Neural progenitor cell (in vitro differentiated cells): ENCODE measurements around the gene PDZK1. TPM values are rescaled to one million over a fixed set of nuclear protein-coding genes. Genes with fewer than 3 reads are reported as not detected.
A peak's percentile ranks its signal among the peaks of the same experiment; 100 is the strongest.

Experiments used
- DNase-seq: peaks from one replicate; pipeline ENCODE4 v3.0.0-alpha.2; 2016; ENCODE audit warnings: low spot score
- H2AFZ ChIP-seq: fragments of 200-600 bp; sonication (generic); replicated peaks from 2 replicates; pipeline ENCODE4 v1.6.1; 2016; ENCODE audit warnings: antibody characterized with exemption
- H3F3A ChIP-seq: fragments of 200-600 bp; sonication (generic); 2 replicates; pipeline ENCODE4 v1.6.1; 2016; ENCODE audit warnings: antibody characterized with exemption, low read depth
- H3K27ac ChIP-seq: fragments of 200-600 bp; sonication (generic); 2 replicates; pipeline ENCODE4 v1.5.1; 2016; ENCODE audit warnings: mild to moderate bottlenecking
- H3K27me3 ChIP-seq: fragments of 200-600 bp; sonication (generic); 2 replicates; pipeline ENCODE4 v1.6.1; 2016; ENCODE audit warnings: mild to moderate bottlenecking, moderate library complexity
- H3K36me3 ChIP-seq: fragments of 200-600 bp; sonication (generic); 2 replicates; pipeline ENCODE4 v1.5.1; 2016
- H3K4me1 ChIP-seq: fragments of 200-600 bp; sonication (generic); 2 replicates; pipeline ENCODE4 v1.6.1; 2016; ENCODE audit warnings: mixed run types
- H3K4me2 ChIP-seq: fragments of 200-600 bp; sonication (generic); 2 replicates; pipeline ENCODE4 v1.6.1; 2016
- H3K4me3 ChIP-seq: fragments of 200-600 bp; sonication (generic); 2 replicates; pipeline ENCODE4 v1.5.1; 2016
- H3K79me2 ChIP-seq: fragments of 200-600 bp; sonication (generic); 2 replicates; pipeline ENCODE4 v1.6.1; 2016; ENCODE audit warnings: low read depth
- H3K9ac ChIP-seq: fragments of 200-600 bp; sonication (generic); 2 replicates; pipeline ENCODE4 v1.6.1; 2016
- H3K9me3 ChIP-seq: fragments of 200-600 bp; sonication (generic); 2 replicates; pipeline ENCODE4 v1.5.1; 2016; ENCODE audit warnings: low read depth
- H4K20me1 ChIP-seq: fragments of 200-600 bp; sonication (generic); 2 replicates; pipeline ENCODE4 v1.6.1; 2016; ENCODE audit warnings: low read depth
- H3K27ac Mint-ChIP-seq: 3 replicates; pipeline ENCODE4 v1.8.0; 2021; ENCODE audit warnings: mixed read lengths
- H3K27me3 Mint-ChIP-seq: 2 replicates; pipeline ENCODE4 v1.8.0; 2022; ENCODE audit warnings: low read depth, mild to moderate bottlenecking, inconsistent platforms, moderate library complexity, mixed read lengths; ENCODE audit not compliant: insufficient read depth
- H3K36me3 Mint-ChIP-seq: 3 replicates; pipeline ENCODE4 v1.8.0; 2021; ENCODE audit warnings: mixed read lengths
- H3K4me1 Mint-ChIP-seq: 3 replicates; pipeline ENCODE4 v1.8.0; 2021; ENCODE audit warnings: mixed read lengths
- H3K4me3 Mint-ChIP-seq: 3 replicates; pipeline ENCODE4 v1.8.0; 2021; ENCODE audit warnings: mild to moderate bottlenecking, moderate library complexity, mixed read lengths
- H3K9me3 Mint-ChIP-seq: 3 replicates; pipeline ENCODE4 v1.8.0; 2020; ENCODE audit warnings: mixed read lengths
- EZH2 ChIP-seq: fragments of 200-600 bp; sonication (generic); IDR thresholded peaks from 2 replicates; pipeline ENCODE4 v1.6.1; 2017; ENCODE audit warnings: antibody characterized with exemption, mild to moderate bottlenecking, moderate library complexity
- EZH2phosphoT487 ChIP-seq: fragments of 200-600 bp; sonication (generic); IDR thresholded peaks from 2 replicates; pipeline ENCODE4 v1.6.1; 2017; ENCODE audit warnings: antibody characterized with exemption
- total RNA-seq: library from RNA; depleted of rRNA; stranded (reverse); fragments of >200 nt; gene quantifications from 2 replicates; pipeline ENCODE4 v1.2.3, GENCODE V29; 2015; ENCODE audit warnings: low replicate concordance
- TF ChIP-seq, protein P1 (sequence below): fragments of 200-600 bp; sonication (generic); IDR thresholded peaks from 2 replicates; pipeline ENCODE4 v1.5.1; 2017; ENCODE audit warnings: antibody characterized with exemption, mild to moderate bottlenecking

PDZK1 gene
- total RNA-seq, 1 donor from 2014 or later: 0.28 TPM

DNA sequence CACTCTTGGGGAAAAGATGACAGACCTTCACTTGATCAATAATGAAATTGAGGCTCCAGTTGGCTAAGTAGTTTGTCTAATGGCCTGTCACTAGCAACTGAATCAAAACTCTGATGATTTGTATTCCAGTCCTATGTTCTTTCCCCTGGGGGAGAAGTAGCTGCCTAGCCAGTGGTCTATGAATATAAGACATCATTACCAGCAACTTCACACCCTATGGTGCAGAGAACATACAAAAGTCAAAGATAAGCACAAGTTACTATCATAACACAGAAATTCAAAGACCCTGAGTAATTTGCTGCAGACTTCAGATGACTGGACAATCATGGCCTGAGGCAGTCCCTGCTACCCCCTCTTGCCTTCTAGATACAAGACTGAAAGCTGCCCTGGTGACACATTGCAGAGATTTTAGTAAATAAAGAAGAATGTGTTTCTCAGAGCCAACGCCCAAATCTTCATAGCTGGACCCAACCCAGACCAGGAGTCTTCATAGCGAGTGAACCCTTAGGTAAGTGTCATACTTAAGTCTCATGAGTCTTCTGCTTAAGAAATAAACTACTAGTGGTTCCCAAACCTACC lies 993 bp downstream of the PDZK1 start:
- Mint-ChIP-seq H3K4me3 (no peak overlapping the region), H3K4me1 (peaks cover 17% of the 10 kb centered on the region), H3K9me3 (no peaks in the 10 kb centered on the region), H3K36me3 (no peaks in the 10 kb centered on the region), H3K27me3 (peaks cover 1% of the 10 kb centered on the region), H3K27ac (no peak overlapping the region)
- H3K36me3 ChIP-seq: no peaks in the 10 kb centered on the region
- peaks cover 8% of the 10 kb centered on the region for H3F3A ChIP-seq
- H3K4me1 ChIP-seq: peaks cover 16% of the 10 kb centered on the region
- no peak for DNase-seq
- no peak overlapping the region for H3K27ac ChIP-seq
- no peak overlapping the region for H3K9ac ChIP-seq
- no peaks in the 10 kb centered on the region for H3K9me3 ChIP-seq
- H3K4me2 ChIP-seq: no peak overlapping the region
- no peaks in the 10 kb centered on the region for H3K79me2 ChIP-seq
- H4K20me1 ChIP-seq: no peaks in the 10 kb centered on the region
- TF ChIP-seq EZH2: no peak
- TF ChIP-seq EZH2phosphoT487: no peak
- TF ChIP-seq, protein P1, sequence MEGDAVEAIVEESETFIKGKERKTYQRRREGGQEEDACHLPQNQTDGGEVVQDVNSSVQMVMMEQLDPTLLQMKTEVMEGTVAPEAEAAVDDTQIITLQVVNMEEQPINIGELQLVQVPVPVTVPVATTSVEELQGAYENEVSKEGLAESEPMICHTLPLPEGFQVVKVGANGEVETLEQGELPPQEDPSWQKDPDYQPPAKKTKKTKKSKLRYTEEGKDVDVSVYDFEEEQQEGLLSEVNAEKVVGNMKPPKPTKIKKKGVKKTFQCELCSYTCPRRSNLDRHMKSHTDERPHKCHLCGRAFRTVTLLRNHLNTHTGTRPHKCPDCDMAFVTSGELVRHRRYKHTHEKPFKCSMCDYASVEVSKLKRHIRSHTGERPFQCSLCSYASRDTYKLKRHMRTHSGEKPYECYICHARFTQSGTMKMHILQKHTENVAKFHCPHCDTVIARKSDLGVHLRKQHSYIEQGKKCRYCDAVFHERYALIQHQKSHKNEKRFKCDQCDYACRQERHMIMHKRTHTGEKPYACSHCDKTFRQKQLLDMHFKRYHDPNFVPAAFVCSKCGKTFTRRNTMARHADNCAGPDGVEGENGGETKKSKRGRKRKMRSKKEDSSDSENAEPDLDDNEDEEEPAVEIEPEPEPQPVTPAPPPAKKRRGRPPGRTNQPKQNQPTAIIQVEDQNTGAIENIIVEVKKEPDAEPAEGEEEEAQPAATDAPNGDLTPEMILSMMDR: no peak
- H2AFZ ChIP-seq: no peak overlapping the region
- no peak overlapping the region for H3K4me3 ChIP-seq
- H3K27me3 ChIP-seq: no peaks in the 10 kb centered on the region

- H3K27ac Mint-ChIP-seq: peak overlapping the region; percentile 1
- no peak overlapping the region for H3K4me3 ChIP-seq
Measured at GRCh38 chr1:145705622-145706021, 1.5 kb downstream of the PDZK1 start.

GRCh38 chr1:145702826-145703225 lies 4.3 kb downstream of the PDZK1 start:
- Mint-ChIP-seq H3K4me1 (peaks cover 11% of the 10 kb centered on the region), H3K27me3 (peaks cover 7% of the 10 kb centered on the region), H3K36me3 (no peaks in the 10 kb centered on the region), H3K9me3 (no peaks in the 10 kb centered on the region), H3K27ac (no peak overlapping the region), H3K4me3 (no peak overlapping the region)
- no peak for DNase-seq
- no peaks in the 10 kb centered on the region for H3K9me3 ChIP-seq
- H3K4me2 ChIP-seq: no peak overlapping the region
- H3K36me3 ChIP-seq: no peaks in the 10 kb centered on the region
- H3K9ac ChIP-seq: no peak overlapping the region
- TF ChIP-seq EZH2phosphoT487 (no peak), EZH2 (no peak)
- TF ChIP-seq, protein P1: no peak
- H3K4me1 ChIP-seq: peaks cover 12% of the 10 kb centered on the region
- no peak overlapping the region for H2AFZ ChIP-seq
- H3K27me3 ChIP-seq: no peaks in the 10 kb centered on the region
- H3F3A ChIP-seq: peaks cover 4% of the 10 kb centered on the region
- no peak overlapping the region for H3K4me3 ChIP-seq
- no peak overlapping the region for H3K27ac ChIP-seq
- H3K79me2 ChIP-seq: no peaks in the 10 kb centered on the region
- H4K20me1 ChIP-seq: no peaks in the 10 kb centered on the region

More at GRCh38 chr1:145705622-145706021, 1.5 kb downstream of the PDZK1 start:
- Mint-ChIP-seq H3K4me1 (peaks cover 17% of the 10 kb centered on the region), H3K27me3 (peaks cover 4% of the 10 kb centered on the region), H3K36me3 (no peaks in the 10 kb centered on the region), H3K4me3 (no peak overlapping the region), H3K9me3 (no peaks in the 10 kb centered on the region)
- no peaks in the 10 kb centered on the region for H3K27me3 ChIP-seq
- no peak overlapping the region for H3K9ac ChIP-seq
- no peaks in the 10 kb centered on the region for H3K79me2 ChIP-seq
- H3K36me3 ChIP-seq: no peaks in the 10 kb centered on the region
- H3K27ac ChIP-seq: no peak overlapping the region
- DNase-seq: no peak
- H3F3A ChIP-seq: peaks cover 8% of the 10 kb centered on the region
- peaks cover 16% of the 10 kb centered on the region for H3K4me1 ChIP-seq
- H2AFZ ChIP-seq: no peak overlapping the region
- no peak overlapping the region for H3K4me2 ChIP-seq
- H4K20me1 ChIP-seq: no peaks in the 10 kb centered on the region
- H3K9me3 ChIP-seq: no peaks in the 10 kb centered on the region
- TF ChIP-seq EZH2phosphoT487 (no peak), EZH2 (no peak)
- TF ChIP-seq, protein P1: no peak
